Measurements from ENCODE around the gene BABAM2.

BABAM2 gene

GRCh38 chr2:28322456-28322855 lies 431.9 kb downstream of the BABAM2 start:
- TF ChIP-seq CTCF (IDR thresholded peaks at IDR 0.05; ENCODE audit: low read depth, low read length, missing control alignments) = no peak
- in situ Hi-C loops (cut with HindIII; ENCODE audit: low sequenced_read_pairs) = no loop called here
- no peak overlapping the region for H3K4me3 ChIP-seq (ENCODE audit: low read depth, low read length)
- no peak for DNase-seq (ENCODE audit: low read depth)

GRCh38 chr2:28322981-28323396 lies 432.5 kb downstream of the BABAM2 start:
- H3K4me3 ChIP-seq (ENCODE audit: low read depth, low read length) = no peak overlapping the region
- peak; percentile 71 for DNase-seq (ENCODE audit: low read depth)
- in situ Hi-C loops (cut with HindIII; ENCODE audit: low sequenced_read_pairs) = no loop called here
- no peak for TF ChIP-seq CTCF (IDR thresholded peaks at IDR 0.05; ENCODE audit: low read depth, low read length, missing control alignments)

DNA sequence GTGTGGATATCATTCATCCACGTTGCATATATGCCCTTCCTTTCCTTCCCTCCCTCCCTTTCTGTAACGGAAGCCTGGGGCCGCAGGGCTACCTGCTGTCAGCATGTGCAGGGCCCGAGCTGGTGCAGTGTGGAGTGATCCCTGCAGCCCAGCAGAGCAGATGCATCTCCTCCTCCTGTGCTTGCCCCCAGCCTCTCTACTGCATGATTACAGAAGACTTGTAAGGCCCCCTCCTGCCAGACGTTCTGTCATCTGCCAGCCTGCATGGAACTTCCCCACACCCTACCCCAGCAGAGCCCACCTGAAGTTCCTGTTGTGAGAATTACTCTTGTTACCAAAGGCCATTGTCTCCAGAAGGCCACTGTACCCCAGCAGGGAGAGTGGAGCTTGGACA lies 434.6 kb downstream of the BABAM2 start:
- TF ChIP-seq CTCF (IDR thresholded peaks at IDR 0.05; ENCODE audit: low read depth, low read length, missing control alignments) = no peak
- no peak overlapping the region for H3K4me3 ChIP-seq (ENCODE audit: low read depth, low read length)
- DNase-seq (ENCODE audit: low read depth) = no peak
- in situ Hi-C loops (cut with HindIII; ENCODE audit: low sequenced_read_pairs) = loop anchor here (5.0 kb wide), 1 partner anchor 48 kb away; no protein-coding TSS in a partner anchor

GRCh38 chr2:28325567-28326468 lies 435.3 kb downstream of the BABAM2 start:
- H3K4me3 ChIP-seq (ENCODE audit: low read depth, low read length) = no peak overlapping the region
- in situ Hi-C loops (cut with HindIII; ENCODE audit: low sequenced_read_pairs) = loop anchor here (5.0 kb wide), 1 partner anchor 49 kb away; no protein-coding TSS in a partner anchor
- DNase-seq (ENCODE audit: low read depth) = no peak
- TF ChIP-seq CTCF (IDR thresholded peaks at IDR 0.05; ENCODE audit: low read depth, low read length, missing control alignments) = no peak

DNA sequence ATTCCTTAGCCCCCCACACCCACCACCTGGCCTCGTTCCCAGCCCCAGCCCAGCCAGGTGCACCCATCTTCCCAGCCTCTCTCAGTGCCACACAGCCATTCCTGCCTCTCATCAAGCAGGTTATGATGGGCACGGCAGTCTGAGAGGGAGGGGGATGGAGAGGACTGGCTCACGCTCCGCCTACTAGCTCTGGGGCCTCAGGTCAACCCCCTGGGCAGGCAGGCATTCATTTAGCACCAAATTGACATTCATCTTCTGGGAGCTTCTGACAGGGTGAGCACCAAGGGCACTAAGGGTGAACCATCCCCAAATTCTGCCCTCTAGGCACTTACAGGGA lies 435.9 kb downstream of the BABAM2 start:
- DNase-seq (ENCODE audit: low read depth) = no peak
- H3K4me3 ChIP-seq (ENCODE audit: low read depth, low read length) = no peak overlapping the region
- TF ChIP-seq CTCF (IDR thresholded peaks at IDR 0.05; ENCODE audit: low read depth, low read length, missing control alignments) = no peak
- in situ Hi-C loops (cut with HindIII; ENCODE audit: low sequenced_read_pairs) = loop anchor here (5.0 kb wide), 1 partner anchor 49 kb away; no protein-coding TSS in a partner anchor

DNA sequence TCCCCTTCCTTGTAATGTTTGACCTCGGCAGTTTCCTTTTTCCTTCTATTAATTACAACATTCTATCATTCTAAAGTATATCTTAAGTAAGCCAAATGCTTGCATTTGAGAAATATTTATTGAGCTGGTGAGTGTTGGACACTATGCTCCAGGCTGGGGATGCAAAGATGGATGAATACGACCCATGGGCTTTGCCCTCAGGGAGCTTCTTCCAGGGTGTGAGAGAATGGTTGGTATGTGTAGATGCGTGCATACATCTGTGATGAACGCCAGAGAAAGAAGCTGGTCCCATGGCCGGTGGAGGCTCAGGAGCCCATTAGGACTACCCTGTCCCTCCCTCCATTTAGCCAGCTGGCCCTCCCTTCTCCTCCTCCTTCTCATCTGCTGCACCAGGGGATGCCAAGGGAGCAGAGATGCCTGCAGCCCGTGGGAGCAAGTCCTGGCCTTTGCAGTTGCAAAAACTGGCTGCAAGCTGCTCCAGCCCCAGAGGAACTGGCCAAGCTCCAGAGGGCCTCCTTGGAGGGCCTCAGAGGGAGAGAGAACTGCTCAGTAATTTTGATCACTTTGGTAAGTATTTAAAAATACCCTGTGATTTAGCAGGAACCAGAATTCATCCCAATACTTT lies 436.5 kb downstream of the BABAM2 start:
- no peak for TF ChIP-seq CTCF (IDR thresholded peaks at IDR 0.05; ENCODE audit: low read depth, low read length, missing control alignments)
- H3K4me3 ChIP-seq (ENCODE audit: low read depth, low read length) = no peak overlapping the region
- in situ Hi-C loops (cut with HindIII; ENCODE audit: low sequenced_read_pairs) = loop anchor here (5.0 kb wide), 1 partner anchor 50 kb away; no protein-coding TSS in a partner anchor
- no peak for DNase-seq (ENCODE audit: low read depth)

Data from astrocyte of the cerebellum (primary cell).